Cerebellar cortex (tissue), 1 donor: ENCODE measurements around the gene FAM50A.
A peak's percentile ranks its signal among the peaks of the same experiment; 100 is the strongest.
"Not testable (repeated sequence)": the region's sequence is repeated elsewhere in the genome, so short reads cannot be mapped to it uniquely, and the experiment has no call there.

Experiments
- DNase-seq: peaks from one replicate; pipeline ENCODE4 v3.0.0-alpha.2; 2015; ENCODE audit warnings: low spot score

Gene FAM50A

DNA sequence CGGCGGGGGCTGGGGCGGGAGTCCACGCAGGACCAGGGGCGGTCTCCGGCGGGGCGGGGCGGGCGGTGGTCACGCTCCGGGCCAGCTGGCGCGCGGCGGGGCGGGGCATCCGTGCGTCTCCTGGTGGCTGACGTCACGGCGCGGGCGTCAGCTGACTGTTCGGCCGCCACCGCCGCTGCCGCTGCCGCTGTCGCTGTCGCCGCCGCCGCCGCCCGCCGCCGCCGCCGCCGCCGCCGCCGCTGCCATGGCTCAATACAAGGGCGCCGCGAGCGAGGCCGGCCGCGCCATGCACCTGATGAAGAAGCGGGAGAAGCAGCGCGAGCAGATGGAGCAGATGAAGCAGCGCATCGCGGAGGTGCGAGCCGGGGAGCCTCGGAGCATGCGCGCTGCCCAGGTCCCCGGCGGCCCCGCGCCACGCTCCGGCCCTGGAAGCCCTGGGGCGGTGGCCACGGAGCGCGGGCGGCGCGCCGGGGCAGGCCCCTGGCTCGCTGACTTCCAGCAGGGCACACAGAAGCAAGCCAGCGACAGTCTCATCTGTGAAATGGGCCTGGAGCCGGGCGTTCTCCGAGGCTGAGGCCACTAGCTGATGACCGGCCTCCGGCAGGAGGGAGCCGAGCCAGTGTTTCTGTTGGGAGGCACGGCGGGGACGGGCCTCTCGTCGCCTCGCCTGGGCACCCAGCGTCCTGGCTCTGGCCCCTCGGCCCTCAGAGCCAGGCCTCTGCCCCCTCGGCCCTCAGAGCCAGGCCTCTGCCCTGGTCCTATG lies at the start of gene FAM50A:
Gene FAM50A (plus strand): TSS at position 150 of the 763 bp plus-strand sequence. CDS start 95 bp downstream, at position 245.
- peak; percentile 52 for DNase-seq

DNA sequence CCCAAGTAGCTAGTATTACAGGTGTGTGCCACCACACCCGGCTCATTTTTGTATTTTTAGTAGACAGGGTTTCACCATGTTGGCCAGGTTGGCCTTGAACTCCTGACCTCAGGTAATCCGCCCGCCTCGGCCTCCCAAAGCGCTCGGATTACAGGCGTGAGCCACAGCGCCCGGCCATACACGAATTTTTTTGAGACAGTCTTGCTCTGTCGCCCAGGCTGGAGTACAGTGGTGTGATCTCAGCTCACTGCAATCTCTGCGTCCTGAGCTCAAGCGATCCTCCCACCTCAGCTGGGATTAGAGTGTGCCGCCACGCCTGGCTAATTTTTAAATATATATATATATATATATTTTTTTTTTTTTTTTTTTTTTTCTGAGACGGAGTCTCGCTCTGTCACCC lies 47.6 kb upstream of the FAM50A start:
- DNase-seq = not testable (repeated sequence)

- no peak for DNase-seq
Measured at GRCh38 chrX:154396973-154397887, 46.7 kb upstream of the FAM50A start.

DNA sequence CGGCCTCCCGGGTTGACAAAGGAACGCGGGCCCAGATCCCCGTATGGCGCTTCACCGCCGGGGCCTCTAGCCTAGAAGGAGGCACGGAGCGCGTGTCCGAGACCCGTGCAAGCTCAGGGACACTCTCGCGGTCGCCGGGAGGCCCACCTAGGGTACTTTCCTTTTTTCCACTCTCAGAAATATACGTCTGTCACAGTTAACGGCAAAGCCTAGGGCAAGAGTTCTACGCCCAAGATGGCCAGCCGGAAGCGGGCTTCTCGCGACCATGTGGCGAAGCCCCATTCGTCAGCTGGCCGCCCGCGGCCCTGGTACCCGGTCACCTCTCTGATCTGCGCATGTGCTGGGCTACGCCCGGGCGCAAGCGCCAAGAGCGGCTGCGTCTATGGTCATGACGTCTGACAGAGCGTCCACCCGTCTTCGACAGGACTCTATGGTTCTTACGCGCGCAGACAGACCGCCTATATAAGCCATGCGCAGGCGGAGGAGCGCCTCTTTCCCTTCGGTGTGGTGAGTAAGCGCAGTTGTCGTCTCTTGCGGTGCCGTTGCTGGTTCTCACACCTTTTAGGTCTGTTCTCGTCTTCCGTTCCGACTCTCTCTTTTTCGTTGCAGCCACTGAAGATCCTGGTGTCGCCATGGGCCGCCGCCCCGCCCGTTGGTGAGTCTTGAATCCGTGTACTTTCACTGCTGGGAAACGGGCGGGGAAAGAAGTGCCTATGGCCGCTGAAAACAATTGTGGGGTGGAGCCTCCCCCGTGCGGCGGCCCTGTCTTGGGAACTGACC lies 45.9 kb upstream of the FAM50A start, which contains the start of gene RPL10:
Gene RPL10 (plus strand): TSS at position 490 of the 780 bp plus-strand sequence. CDS start 143 bp downstream, at position 633.
- DNase-seq = peak; percentile 95

- peak; percentile 82 for DNase-seq
Measured at GRCh38 chrX:154398668-154399526, 45.0 kb upstream of the FAM50A start.

DNA sequence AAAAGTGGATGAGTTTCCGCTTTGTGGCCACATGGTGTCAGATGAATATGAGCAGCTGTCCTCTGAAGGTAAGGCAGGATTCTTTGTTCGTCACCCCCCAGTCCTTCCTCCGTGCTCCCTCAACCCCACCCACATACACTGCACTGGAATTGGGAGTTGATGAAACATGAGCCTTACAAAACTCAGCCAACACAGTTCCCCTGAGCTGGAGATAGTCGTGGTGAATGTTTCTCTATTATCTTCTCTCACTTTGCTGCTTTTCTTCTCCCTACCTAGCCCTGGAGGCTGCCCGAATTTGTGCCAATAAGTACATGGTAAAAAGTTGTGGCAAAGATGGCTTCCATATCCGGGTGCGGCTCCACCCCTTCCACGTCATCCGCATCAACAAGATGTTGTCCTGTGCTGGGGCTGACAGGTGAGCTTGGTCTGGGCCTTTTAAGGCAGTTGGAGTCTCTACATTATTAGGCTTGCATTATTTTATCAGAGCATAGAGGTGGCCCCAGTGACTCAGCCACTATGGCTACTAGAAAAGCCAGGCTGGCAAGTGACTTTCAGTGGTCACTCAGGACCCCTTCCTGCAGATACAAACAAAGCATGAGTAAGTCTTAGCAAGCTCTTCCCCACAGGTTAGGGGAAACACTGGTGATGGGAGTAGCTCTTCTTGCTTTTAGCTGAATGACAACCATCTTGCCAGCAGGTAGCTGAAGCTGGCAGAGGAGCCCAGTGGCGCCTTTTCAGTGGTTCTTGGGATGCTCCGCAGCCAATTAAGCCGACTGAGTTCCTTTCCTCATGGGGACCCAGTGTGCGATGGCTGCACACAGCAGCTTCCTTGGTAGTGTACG lies 44.2 kb upstream of the FAM50A start:
- no peak for DNase-seq

DNA sequence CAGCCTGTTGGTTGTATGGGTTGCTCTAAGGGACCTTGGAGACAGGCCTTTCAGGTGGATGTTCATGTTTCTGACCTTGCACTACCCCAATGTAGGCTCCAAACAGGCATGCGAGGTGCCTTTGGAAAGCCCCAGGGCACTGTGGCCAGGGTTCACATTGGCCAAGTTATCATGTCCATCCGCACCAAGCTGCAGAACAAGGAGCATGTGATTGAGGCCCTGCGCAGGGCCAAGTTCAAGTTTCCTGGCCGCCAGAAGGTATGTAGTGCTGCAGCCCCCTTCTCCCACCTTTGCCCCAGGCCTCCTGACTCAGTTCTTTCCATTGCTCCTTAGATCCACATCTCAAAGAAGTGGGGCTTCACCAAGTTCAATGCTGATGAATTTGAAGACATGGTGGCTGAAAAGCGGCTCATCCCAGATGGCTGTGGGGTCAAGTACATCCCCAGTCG lies 43.5 kb upstream of the FAM50A start:
- not testable (repeated sequence) for DNase-seq

DNA sequence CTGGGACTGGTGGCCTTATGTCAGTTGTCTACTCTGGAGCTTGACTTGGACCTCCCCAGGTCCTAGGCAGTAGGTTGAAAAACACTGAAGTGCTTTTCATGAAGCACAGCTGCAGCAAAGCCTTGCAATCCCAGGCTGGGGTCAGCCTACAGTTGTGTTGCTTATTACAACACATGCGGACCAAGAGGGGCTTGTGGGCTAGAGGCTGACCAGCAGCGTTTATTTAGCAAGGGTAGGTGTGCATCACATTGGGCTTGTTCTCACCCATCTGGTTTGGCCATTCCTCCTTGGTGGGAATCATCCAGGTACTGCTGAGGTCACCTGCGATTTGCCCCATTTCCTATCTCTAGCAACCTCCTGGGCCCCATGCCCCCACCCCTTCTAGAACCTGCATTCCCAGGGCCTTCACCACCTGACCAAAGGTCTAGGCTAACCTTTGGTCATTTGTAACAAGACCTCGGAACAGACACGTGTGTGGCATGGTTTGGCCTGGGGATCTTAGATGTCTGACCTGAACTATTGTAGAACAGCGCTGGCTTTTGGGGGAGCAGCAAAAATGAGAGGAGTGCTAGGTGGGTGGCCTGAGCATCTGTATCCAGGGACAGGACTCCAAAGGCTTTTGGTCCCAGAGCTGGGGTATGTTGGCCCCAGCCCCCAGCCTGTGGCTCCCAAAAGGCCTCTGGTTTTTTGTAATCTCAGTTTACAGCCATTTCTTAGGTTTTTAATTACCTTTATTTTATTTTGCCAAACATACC lies 42.7 kb upstream of the FAM50A start:
- DNase-seq = peak; percentile 56

GRCh38 chrX:154401918-154402621 lies 41.9 kb upstream of the FAM50A start:
- no peak for DNase-seq

DNA sequence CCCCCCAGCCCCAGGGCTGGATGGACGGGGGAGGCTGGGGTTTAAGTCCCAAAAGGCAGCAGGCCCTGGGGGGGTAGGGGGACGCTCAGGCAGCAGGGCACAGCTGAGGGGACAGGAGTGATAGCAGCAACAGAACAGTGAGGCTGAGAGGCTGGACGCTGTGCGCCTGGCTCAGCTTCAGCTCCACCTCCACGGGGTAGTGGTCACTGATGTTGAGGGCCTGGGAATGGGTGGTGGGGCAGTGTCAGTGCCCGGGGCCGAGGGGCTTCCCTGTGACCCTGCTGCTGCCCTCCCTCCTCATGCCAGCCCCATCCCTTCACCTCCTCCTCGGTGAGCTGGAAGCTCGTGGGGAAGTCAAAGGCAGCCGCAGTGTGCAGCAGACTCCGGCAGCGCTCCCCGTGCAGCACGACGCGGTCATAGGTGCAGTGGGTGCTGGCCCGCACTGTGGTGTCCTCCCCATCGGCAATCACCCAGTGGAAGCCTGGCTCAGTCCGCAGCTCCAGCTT lies 41.3 kb upstream of the FAM50A start:
- DNase-seq = no peak

- no peak for DNase-seq
Measured at GRCh38 chrX:154403192-154403591, 40.7 kb upstream of the FAM50A start.

DNA sequence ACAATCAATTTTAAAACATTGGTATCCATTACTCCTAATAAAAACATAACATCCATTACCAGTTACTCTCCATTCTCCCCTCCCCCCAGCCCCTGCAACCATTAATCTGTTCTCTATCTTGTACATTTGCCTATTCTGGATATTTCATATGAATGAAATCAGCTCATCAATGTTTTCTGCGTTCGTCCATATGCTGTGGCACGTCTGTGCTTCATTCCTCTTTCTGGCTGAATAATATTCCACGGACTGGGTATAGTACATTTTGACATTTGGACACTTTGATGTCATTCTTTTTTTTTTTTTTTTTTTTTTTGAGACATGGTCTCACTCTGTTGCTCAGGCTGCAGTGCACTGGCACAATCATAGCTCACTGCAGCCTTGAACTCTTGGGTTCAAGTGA lies 40.1 kb upstream of the FAM50A start:
- DNase-seq = no peak

- no peak for DNase-seq
Measured at GRCh38 chrX:154404625-154405192, 39.2 kb upstream of the FAM50A start.

GRCh38 chrX:154408659-154409221 lies 35.2 kb upstream of the FAM50A start:
- no peak for DNase-seq

DNA sequence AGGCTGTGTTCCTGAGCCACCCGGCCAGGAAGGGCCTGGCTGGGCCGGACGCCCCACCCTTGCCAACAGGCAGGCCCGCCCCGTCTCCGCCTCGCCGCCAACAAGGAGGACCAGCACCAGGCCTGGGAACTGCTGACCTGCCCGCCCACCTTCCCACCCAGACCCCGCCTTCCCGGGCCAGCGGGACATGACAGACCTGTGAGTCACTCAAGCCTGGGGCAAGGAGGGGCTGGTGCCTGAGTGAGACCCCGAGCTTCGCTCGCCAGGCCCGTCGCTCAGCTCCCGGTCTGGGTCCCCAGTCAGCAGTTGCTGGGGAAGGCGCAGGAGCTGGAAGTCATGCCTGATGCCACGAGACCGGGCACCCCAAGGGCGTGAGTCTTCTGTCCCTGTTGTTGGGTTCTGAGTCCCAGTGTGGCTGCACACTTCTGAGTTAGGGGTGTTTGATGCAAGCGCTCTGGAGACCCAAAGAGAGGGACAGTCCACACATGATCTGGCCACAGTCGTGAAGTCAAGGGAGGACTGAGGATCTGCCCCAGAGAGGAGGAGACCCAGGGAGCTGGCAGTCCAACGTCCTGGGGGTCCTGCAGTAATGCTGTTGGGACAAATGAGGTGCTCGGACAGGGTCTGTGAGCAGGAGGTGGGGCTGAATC lies 34.6 kb upstream of the FAM50A start, which contains the start of gene DNASE1L1:
Gene DNASE1L1 (minus strand): TSS at position 33 of the 650 bp plus-strand sequence. CDS start 3,686 bp downstream, outside the sequence.
- DNase-seq = peak; percentile 52

DNA sequence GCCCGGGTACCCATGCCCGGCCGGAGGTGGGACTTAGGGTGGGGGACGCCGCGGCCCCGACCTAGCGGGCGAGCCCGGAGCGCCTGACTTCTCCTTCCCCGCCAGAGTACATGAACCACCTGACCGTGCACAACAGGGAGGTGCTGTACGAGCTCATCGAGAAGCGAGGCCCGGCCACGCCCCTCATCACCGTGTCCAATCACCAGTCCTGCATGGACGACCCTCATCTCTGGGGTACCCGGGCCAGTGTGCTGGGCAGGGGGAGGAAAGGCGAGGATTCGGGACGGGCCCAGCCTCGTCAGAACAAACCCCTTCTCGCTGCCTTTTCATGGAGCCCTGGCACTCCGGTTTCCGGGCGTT lies 32.0 kb upstream of the FAM50A start:
- peak; percentile 60 for DNase-seq

DNA sequence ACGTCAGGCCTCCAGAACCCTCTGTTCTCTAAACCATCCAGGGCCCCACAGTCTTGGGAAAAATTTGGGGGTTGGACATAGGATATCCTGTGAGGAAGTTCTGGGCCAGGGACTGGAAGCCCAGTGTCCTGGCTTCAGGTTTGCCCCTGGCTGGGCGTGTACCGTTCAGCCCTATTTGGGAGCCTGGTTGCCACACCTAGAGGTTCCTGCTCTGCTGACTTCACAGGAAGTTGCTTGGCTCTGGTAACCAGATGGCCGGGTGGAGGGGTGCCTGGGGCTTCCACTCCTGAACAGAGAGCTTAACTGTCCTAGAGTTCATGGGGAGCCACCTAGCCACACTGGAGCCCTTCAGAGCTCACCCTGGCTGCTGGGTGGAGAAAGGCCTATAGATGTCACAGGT lies 31.5 kb upstream of the FAM50A start:
- no peak for DNase-seq
